Adrenal gland (tissue), 12 donors: ENCODE data around the gene PPFIA2. TPM values are rescaled to one million over a fixed set of nuclear protein-coding genes. Genes with fewer than 3 reads are reported as not detected.

Experiments used
- DNase-seq, 7 donors: peaks; one replicate each; pipeline ENCODE4 v3.0.0-alpha.2; 2019 to 2020
- H3K27ac ChIP-seq, 5 donors: fragments of 200-600 bp; sonication (generic) in 4 of 5; 1 replicate in 3 of 5; 2 replicates in 2 of 5; pipeline versions ENCODE4 v1.5.1 to v1.8.0; 2016 to 2020; ENCODE audit warnings: mild to moderate bottlenecking in 1 of 5
- H3K27me3 ChIP-seq: fragments of 200-600 bp; 2 replicates; pipeline ENCODE4 v1.8.0; 2021
- H3K36me3 ChIP-seq, 2 donors: fragments of 200-600 bp; replicated peaks in 1 of 2; 1 replicate in 1 of 2; 2 replicates in 1 of 2; pipeline versions ENCODE4 v1.5.1 to v1.8.0; 2018 to 2022
- H3K4me1 ChIP-seq, 2 donors: fragments of 200-600 bp; replicated peaks in 1 of 2; 1 replicate in 1 of 2; 2 replicates in 1 of 2; pipeline versions ENCODE4 v1.5.1 to v1.8.0; 2018 to 2021
- H3K4me3 ChIP-seq, 4 donors: fragments of 200-600 bp; sonication (generic) in 3 of 4; one replicate each; pipeline ENCODE4 v1.5.1; 2016 to 2018
- H3K9me3 ChIP-seq, 3 donors: fragments of 200-600 bp; sonication (generic) in 1 of 3; replicated peaks in 1 of 3; 1 replicate in 2 of 3; 2 replicates in 1 of 3; pipeline versions ENCODE4 v1.5.1 to v1.8.0; 2016 to 2021
- POLR2A ChIP-seq, 2 donors: fragments of 450-650 bp; IDR thresholded peaks; one replicate each; pipeline ENCODE4 v1.6.1; 2017; ENCODE audit warnings: antibody characterized with exemption in 2 of 2, mild to moderate bottlenecking in 2 of 2, moderate library complexity in 1 of 2
- WGBS, 4 donors: extraction: QIAGEN DNeasy Blood & Tissue Kit in 2 of 4; methylation state at CpG; one replicate each; pipeline versions ENCODE4 v1.1.5 to v1.1.7; 2013 to 2017; 5-methylcytosine and 5-hydroxymethylcytosine counted together
- intact Hi-C, 2 donors: fragments of 100-400 bp; cut with DNase I; formaldehyde crosslinking; loops; one replicate each; pipeline versions ENCODE4 v1.14.1 to v1.15.0; 2022 to 2023
- polyA plus RNA-seq, 3 donors: library from polyadenylated mRNA; stranded (reverse); fragments of 200-250 nt in 2 of 3; fragments of 350-450 nt in 1 of 3; fragmentation: Illumina TruSeq in 1 of 3; extraction: RNeasy Lipid Tissue Mini Kit (QIAGEN cat#74804) in 1 of 3; gene quantifications; one replicate each; pipeline ENCODE4 v1.2.3, GENCODE V29; 2013 to 2014
- total RNA-seq, 9 donors: library from RNA; depleted of rRNA in 4 of 9; stranded (reverse); fragments of >200 nt in 4 of 9; fragments of 120-200 nt in 1 of 9; fragmentation: NEBNext Ultra II Directional in 1 of 9; extraction: Animal tissue kit (Norgen Biotek cat#: 25700) in 1 of 9; gene quantifications; one replicate each; pipeline versions ENCODE4 v1.1.0 to v1.2.4, GENCODE V29; 2013 to 2023
- TF ChIP-seq, protein P1 (sequence below), 6 experiments: fragments of 450-650 bp in 4 of 6; fragments of 200-600 bp in 2 of 6; sonication (generic) in 1 of 6; IDR thresholded peaks; 1 replicate in 5 of 6; 2 replicates in 1 of 6; pipeline versions ENCODE4 v1.5.1 to v1.8.0; 2016 to 2021; ENCODE audit warnings: antibody characterized with exemption in 6 of 6, mild to moderate bottlenecking in 2 of 6, moderate library complexity in 1 of 6
- donor health status: healthy with polysubstance abuse.
- donor health status: Bipolar disorder and iron deficiency.
- donor health status: DM: yes; HTN: yes; CAD: no.
- donor health status: DM: no; HTN: no; CAD: no.
- donor health status: DM: no; HTN: no; CAD: no.
- donor health status: DM: yes; HTN: yes; CAD: no.

Gene PPFIA2
- total and polyA plus RNA-seq, 12 donors: 0.35 to 16.4 (median 2.4) TPM

DNA sequence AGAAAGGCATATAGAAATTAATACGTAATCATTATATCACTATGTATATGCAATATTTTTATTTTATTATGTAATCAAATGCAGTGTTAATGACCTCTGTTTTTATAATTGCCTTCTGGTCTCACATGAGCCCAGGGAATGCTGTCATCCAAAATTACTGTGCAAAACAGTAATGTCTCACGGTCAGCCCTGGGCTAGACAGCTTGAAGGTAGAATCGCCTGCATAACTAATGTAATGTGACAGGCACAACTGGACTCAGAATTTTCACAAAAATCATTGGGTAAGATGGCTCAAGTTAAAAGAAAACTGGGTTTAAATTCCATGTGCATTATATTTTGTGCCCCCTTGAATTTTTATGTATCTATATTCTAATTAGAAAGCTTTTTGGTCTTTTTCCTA, 293.3 kb downstream of the PPFIA2 start:
- Histone ChIP-seq H3K27me3 (no peaks in the 10 kb centered on the region), H3K9me3 (no peaks in the 10 kb centered on the region), H3K4me1 (no peaks in the 10 kb centered on the region), H3K27ac (no peak overlapping the region), H3K36me3 (no peaks in the 10 kb centered on the region), H3K4me3 (no peak overlapping the region)
- TF ChIP-seq, protein P1, sequence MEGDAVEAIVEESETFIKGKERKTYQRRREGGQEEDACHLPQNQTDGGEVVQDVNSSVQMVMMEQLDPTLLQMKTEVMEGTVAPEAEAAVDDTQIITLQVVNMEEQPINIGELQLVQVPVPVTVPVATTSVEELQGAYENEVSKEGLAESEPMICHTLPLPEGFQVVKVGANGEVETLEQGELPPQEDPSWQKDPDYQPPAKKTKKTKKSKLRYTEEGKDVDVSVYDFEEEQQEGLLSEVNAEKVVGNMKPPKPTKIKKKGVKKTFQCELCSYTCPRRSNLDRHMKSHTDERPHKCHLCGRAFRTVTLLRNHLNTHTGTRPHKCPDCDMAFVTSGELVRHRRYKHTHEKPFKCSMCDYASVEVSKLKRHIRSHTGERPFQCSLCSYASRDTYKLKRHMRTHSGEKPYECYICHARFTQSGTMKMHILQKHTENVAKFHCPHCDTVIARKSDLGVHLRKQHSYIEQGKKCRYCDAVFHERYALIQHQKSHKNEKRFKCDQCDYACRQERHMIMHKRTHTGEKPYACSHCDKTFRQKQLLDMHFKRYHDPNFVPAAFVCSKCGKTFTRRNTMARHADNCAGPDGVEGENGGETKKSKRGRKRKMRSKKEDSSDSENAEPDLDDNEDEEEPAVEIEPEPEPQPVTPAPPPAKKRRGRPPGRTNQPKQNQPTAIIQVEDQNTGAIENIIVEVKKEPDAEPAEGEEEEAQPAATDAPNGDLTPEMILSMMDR (IDR thresholded peaks at IDR 0.05): no peak
- no peak for TF ChIP-seq POLR2A (IDR thresholded peaks at IDR 0.05)
- intact Hi-C loops: no loop called here
- no peak for DNase-seq
- WGBS, 4 donors: 82 to 93% (median 86%) methylated on average over 3 of the region's 3 CpGs

DNA sequence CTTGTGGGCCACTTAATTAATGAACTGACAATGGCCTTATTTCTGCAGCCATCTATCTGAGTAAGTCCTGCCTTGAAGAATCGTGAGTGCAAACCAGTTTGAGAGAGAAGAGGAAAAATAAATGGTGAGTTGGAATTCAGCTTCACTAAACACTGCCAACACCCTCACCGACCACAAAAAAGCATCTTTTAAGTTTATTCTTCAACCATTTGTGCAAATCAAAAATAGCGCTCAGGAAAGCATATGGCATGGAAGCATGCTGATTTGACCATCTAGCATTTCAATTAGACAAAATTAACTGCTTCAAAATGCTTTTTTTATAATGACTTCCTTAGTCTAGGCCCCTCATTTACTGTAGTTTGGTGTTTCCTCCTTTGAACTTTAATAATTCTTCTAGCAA, 294.0 kb downstream of the PPFIA2 start:
- TF ChIP-seq, protein P1 (IDR thresholded peaks at IDR 0.05): no peak
- TF ChIP-seq POLR2A (IDR thresholded peaks at IDR 0.05): no peak
- no peaks in the 10 kb centered on the region for H3K36me3 ChIP-seq
- no peaks in the 10 kb centered on the region for H3K9me3 ChIP-seq
- intact Hi-C loops: no loop called here
- no peak overlapping the region for H3K4me3 ChIP-seq
- 75 to 86% (median 78%) methylated on average over 3 of the region's 3 CpGs for WGBS, 4 donors
- no peak overlapping the region for H3K27ac ChIP-seq
- H3K4me1 ChIP-seq: no peaks in the 10 kb centered on the region
- no peak for DNase-seq
- H3K27me3 ChIP-seq: no peaks in the 10 kb centered on the region

DNA sequence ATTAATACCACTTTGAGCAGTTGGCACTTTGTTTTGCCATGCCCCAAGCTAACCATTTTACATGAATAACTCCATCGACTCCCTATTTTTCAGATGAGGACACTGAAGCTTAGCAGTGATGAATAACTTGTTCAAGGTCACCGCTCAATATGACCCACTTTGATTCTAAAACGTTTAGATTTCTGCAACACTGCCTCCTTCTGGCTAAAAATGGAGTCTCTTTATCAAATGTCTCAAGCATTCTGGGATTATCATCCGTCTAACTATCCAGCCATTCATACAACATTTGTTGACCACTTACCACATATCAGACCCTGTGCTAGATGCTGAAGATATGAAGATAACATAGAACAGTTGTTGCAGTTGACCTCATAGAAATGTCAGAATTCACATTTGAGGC, 298.0 kb downstream of the PPFIA2 start:
- Histone ChIP-seq H3K27me3 (no peaks in the 10 kb centered on the region), H3K9me3 (no peaks in the 10 kb centered on the region), H3K36me3 (no peaks in the 10 kb centered on the region), H3K4me3 (no peak overlapping the region), H3K27ac (no peak overlapping the region), H3K4me1 (no peaks in the 10 kb centered on the region)
- TF ChIP-seq, protein P1 (IDR thresholded peaks at IDR 0.05): no peak
- TF ChIP-seq POLR2A (IDR thresholded peaks at IDR 0.05): no peak
- WGBS, 4 donors: 58 to 63% (median 59%) methylated on average over 4 of the region's 4 CpGs
- intact Hi-C loops: no loop called here
- no peak for DNase-seq

DNA sequence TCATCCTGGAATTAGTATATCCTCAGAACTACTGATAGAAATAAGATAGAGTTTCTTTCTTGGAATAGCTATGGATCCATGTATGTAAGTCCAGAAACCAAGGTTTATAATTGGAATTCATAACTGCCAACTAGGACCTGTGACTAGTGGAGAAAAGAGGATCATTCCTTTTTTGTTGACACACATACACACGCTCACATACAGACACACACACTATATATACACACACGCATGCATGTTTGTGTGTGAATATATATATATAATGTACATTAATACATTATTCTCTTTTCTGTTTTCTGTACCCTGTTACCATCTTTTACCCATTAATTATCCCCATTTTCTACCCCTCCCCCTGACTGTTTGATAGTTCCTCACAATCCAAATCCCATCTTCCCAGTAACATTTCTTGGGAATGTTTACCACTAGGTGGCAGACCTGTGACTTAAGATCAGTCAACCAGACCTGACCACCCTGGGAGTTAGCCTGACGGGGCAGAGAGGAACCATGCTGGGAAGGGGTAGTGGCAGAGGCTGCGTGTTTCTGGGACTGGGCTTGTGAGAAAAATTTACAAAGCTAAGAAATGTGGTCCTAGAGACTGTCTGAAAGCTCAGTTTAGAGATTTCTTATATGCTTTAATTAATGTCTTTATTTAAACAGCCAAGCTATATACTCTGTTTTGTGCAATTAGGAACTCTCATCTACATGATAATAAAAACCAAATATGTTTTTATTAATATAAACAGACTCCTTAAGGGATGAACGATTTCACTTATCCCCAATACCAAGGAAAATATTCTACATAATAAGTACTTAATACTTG, 308.0 kb downstream of the PPFIA2 start:
- intact Hi-C loops: loop anchor here in 1 of 2 donors (10.0 kb wide), 1 partner anchor 174 kb away; no protein-coding TSS in a partner anchor
- Histone ChIP-seq H3K9me3 (no peaks in the 10 kb centered on the region), H3K27me3 (no peaks in the 10 kb centered on the region), H3K4me3 (no peak overlapping the region), H3K4me1 (no peaks in the 10 kb centered on the region), H3K36me3 (no peaks in the 10 kb centered on the region), H3K27ac (no peak overlapping the region)
- 36 to 42% (median 38%) methylated on average over 5 of the region's 5 CpGs for WGBS, 4 donors
- TF ChIP-seq POLR2A (IDR thresholded peaks at IDR 0.05): no peak
- TF ChIP-seq, protein P1 (IDR thresholded peaks at IDR 0.05): peak; percentile 37 to 57 (median 44)
- peak in 6 of 7 donors; percentile 22 to 43 (median 33) for DNase-seq
